Ascending aorta (tissue), 2 donors: ENCODE data around the gene STS. TPM values are rescaled to one million over a fixed set of nuclear protein-coding genes. Genes with fewer than 3 reads are reported as not detected.

ENCODE experiments used
- DNase-seq, 2 donors: peaks; one replicate each; pipeline ENCODE4 v3.0.0-alpha.2; 2019; ENCODE audit warnings: low spot score in 2 of 2
- H3K27ac ChIP-seq, 2 donors: fragments of 200-600 bp; sonication (generic); one replicate each; pipeline ENCODE4 v1.5.1; 2016 to 2017; ENCODE audit warnings: mild to moderate bottlenecking in 1 of 2
- H3K27me3 ChIP-seq: fragments of 200-600 bp; sonication (generic); one replicate; pipeline ENCODE4 v1.5.1; 2017
- H3K36me3 ChIP-seq, 2 donors: fragments of 200-600 bp; sonication (generic); one replicate each; pipeline ENCODE4 v1.5.1; 2016
- H3K4me1 ChIP-seq, 2 donors: fragments of 200-600 bp; sonication (generic); one replicate each; pipeline ENCODE4 v1.5.1; 2016 to 2017; ENCODE audit warnings: mild to moderate bottlenecking in 1 of 2
- H3K4me3 ChIP-seq, 2 donors: fragments of 200-600 bp; sonication (generic); one replicate each; pipeline ENCODE4 v1.5.1; 2016 to 2017; ENCODE audit warnings: mild to moderate bottlenecking in 1 of 2
- H3K9me3 ChIP-seq, 2 donors: fragments of 200-600 bp; sonication (generic); one replicate each; pipeline ENCODE4 v1.5.1; 2016
- CTCF ChIP-seq, 3 experiments: fragments of 200-600 bp in 2 of 3; fragments of 450-650 bp in 1 of 3; sonication (generic) in 2 of 3; IDR thresholded peaks; one replicate each; pipeline ENCODE4 v1.5.1; 2016 to 2019; ENCODE audit warnings: antibody characterized with exemption in 3 of 3, mild to moderate bottlenecking in 1 of 3, moderate library complexity in 1 of 3
- intact Hi-C: fragments of 100-400 bp; cut with DNase I; formaldehyde crosslinking; loops from one replicate; pipeline ENCODE4 v1.15.1; 2023
- total RNA-seq: library from RNA; depleted of rRNA; stranded (reverse); fragments of >200 nt; gene quantifications from one replicate; pipeline ENCODE4 v1.1.0, GENCODE V29; 2016

STS gene
- total RNA-seq: 7.2 TPM

- Histone ChIP-seq H3K4me1 (peaks cover 0 to 7% of the 10 kb centered on the region in 2 donors), H3K9me3 (no peaks in the 10 kb centered on the region), H3K27me3 (no peaks in the 10 kb centered on the region), H3K4me3 (peak within 1 kb of the TSS; percentile 66 to 70), H3K27ac (peak within 1 kb of the TSS; percentile 86 to 91), H3K36me3 (no peaks in the 10 kb centered on the region)
- no peak for TF ChIP-seq CTCF (IDR thresholded peaks at IDR 0.05)
- DNase-seq: peak in 1 of 2 donors; percentile 72
- intact Hi-C loops: loop anchor here (5.0 kb wide), 1 partner anchor 185 kb away; no protein-coding TSS in a partner anchor
These were observed at the start of gene STS for GRCh38 chrX:7147413-7147977. Gene STS (plus strand): TSS chrX:7147712. CDS start chrX:7253200, 105,488 bp downstream.

GRCh38 chrX:7100022-7100421, 47.5 kb upstream of the STS start:
- TF ChIP-seq CTCF (IDR thresholded peaks at IDR 0.05): no peak
- no peak for DNase-seq
- Histone ChIP-seq H3K4me3 (no peak overlapping the region), H3K9me3 (no peaks in the 10 kb centered on the region), H3K27ac (no peak overlapping the region), H3K27me3 (no peaks in the 10 kb centered on the region), H3K36me3 (peaks cover 0 to 22% of the 10 kb centered on the region in 2 donors), H3K4me1 (no peaks in the 10 kb centered on the region)
- intact Hi-C loops: no loop called here

- no peaks in the 10 kb centered on the region for H3K27me3 ChIP-seq
- no peak for TF ChIP-seq CTCF (IDR thresholded peaks at IDR 0.05)
- H3K36me3 ChIP-seq: peaks cover 0 to 29% of the 10 kb centered on the region in 2 donors
- intact Hi-C loops: no loop called here
- no peak overlapping the region for H3K4me3 ChIP-seq
- no peak overlapping the region for H3K27ac ChIP-seq
- H3K9me3 ChIP-seq: no peaks in the 10 kb centered on the region
- DNase-seq: no peak
- no peaks in the 10 kb centered on the region for H3K4me1 ChIP-seq
These were observed 45.4 kb upstream of the STS start for GRCh38 chrX:7102119-7102518.

GRCh38 chrX:7106649-7107048, 40.9 kb upstream of the STS start:
- no peak overlapping the region for H3K27ac ChIP-seq
- H3K4me1 ChIP-seq: no peaks in the 10 kb centered on the region
- TF ChIP-seq CTCF (IDR thresholded peaks at IDR 0.05): no peak
- H3K9me3 ChIP-seq: no peaks in the 10 kb centered on the region
- H3K27me3 ChIP-seq: no peaks in the 10 kb centered on the region
- no peak for DNase-seq
- H3K4me3 ChIP-seq: no peak overlapping the region
- intact Hi-C loops: no loop called here
- peaks cover 0 to 29% of the 10 kb centered on the region in 2 donors for H3K36me3 ChIP-seq

- no peak for TF ChIP-seq CTCF (IDR thresholded peaks at IDR 0.05)
- no peak for DNase-seq
- Histone ChIP-seq H3K36me3 (peaks cover 0 to 27% of the 10 kb centered on the region in 2 donors), H3K9me3 (no peaks in the 10 kb centered on the region), H3K27me3 (no peaks in the 10 kb centered on the region), H3K27ac (no peak overlapping the region), H3K4me1 (no peaks in the 10 kb centered on the region), H3K4me3 (no peak overlapping the region)
- intact Hi-C loops: no loop called here
These were observed 39.5 kb upstream of the STS start for GRCh38 chrX:7108030-7108429.
